IMR-90 (cell line): ENCODE results near the gene CACNA1D. TPM values are rescaled to one million over a fixed set of nuclear protein-coding genes. Genes with fewer than 3 reads are reported as not detected.

Source experiments
- ATAC-seq: fragments of 200-7000 bp; cut with Tn5 transposase; 2 replicates; pipeline ENCODE4 v1.9.1; 2020; ENCODE audit warnings: low read depth, mild to moderate bottlenecking, moderate library complexity
- BruUV-seq: library from RNA; stranded (reverse); fragments of 400-500 nt; replicated peaks from 2 replicates; lab custom pipeline; 2021; lab: Mats Ljungman, UMichigan
- CTCF ChIA-PET: fragments of 300-600 bp; formaldehyde crosslinking; extraction: SDS; loops from one replicate; lab custom pipeline; 2021; ENCODE audit warnings: antibody characterized with exemption; lab: Yijun Ruan, JAX
- POLR2A ChIA-PET: fragments of 300-600 bp; sonication (Branson Sonifier 250); formaldehyde crosslinking; loops from one replicate; lab custom pipeline; 2022; ENCODE audit warnings: antibody characterized with exemption; ENCODE audit not compliant: unreplicated experiment; lab: Charles Lee
- DNase-seq: peaks from one replicate; pipeline ENCODE4 v3.0.0; 2013
- H2AFZ ChIP-seq: replicated peaks from 2 replicates; pipeline ENCODE3; 2013; ENCODE audit warnings: low read length, mild to moderate bottlenecking; ENCODE audit not compliant: poor library complexity
- H2AK5ac ChIP-seq: 2 replicates; pipeline ENCODE4 v1.6.1; 2013; ENCODE audit warnings: low read depth, low read length, inconsistent platforms
- H2AK9ac ChIP-seq: replicated peaks from 2 replicates; pipeline ENCODE3; 2013; ENCODE audit warnings: mild to moderate bottlenecking, low read depth, low read length, moderate library complexity; ENCODE audit not compliant: poor library complexity
- H2BK120ac ChIP-seq: 2 replicates; pipeline ENCODE4 v1.6.1; 2013; ENCODE audit warnings: low read depth, low read length, inconsistent platforms
- H2BK15ac ChIP-seq: 3 replicates; pipeline ENCODE4 v1.6.1; 2013; ENCODE audit warnings: low read depth, low read length, inconsistent platforms
- H2BK20ac ChIP-seq: 2 replicates; pipeline ENCODE4 v1.6.1; 2013; ENCODE audit warnings: low read depth, mild to moderate bottlenecking, inconsistent platforms, low read length, moderate library complexity
- H2BK5ac ChIP-seq: 2 replicates; pipeline ENCODE4 v1.6.1; 2013; ENCODE audit warnings: mild to moderate bottlenecking, low read depth, low read length, inconsistent platforms; ENCODE audit not compliant: poor library complexity, severe bottlenecking
- H3K14ac ChIP-seq: replicated peaks from 2 replicates; pipeline ENCODE4 v1.6.1; 2013; ENCODE audit warnings: low read depth, low read length, inconsistent platforms
- H3K18ac ChIP-seq: 2 replicates; pipeline ENCODE4 v1.6.1; 2013; ENCODE audit warnings: low read depth, low read length, control low read depth
- H3K23ac ChIP-seq: 2 replicates; pipeline ENCODE4 v1.6.1; 2013; ENCODE audit warnings: low read depth, low read length, inconsistent platforms
- H3K27ac ChIP-seq: 2 replicates; pipeline ENCODE4 v1.5.1; 2013; ENCODE audit warnings: mild to moderate bottlenecking, control low read depth, low read length; ENCODE audit not compliant: insufficient read depth
- H3K27me3 ChIP-seq: 2 replicates; pipeline ENCODE4 v1.6.1; 2013; ENCODE audit warnings: low read length; ENCODE audit not compliant: control insufficient read depth, insufficient read depth
- H3K36me3 ChIP-seq: 2 replicates; pipeline ENCODE4 v1.6.1; 2013; ENCODE audit warnings: low read length, mixed read lengths; ENCODE audit not compliant: control insufficient read depth, insufficient read depth
- H3K4ac ChIP-seq: 2 replicates; pipeline ENCODE4 v1.6.1; 2013; ENCODE audit warnings: low read depth, low read length, inconsistent platforms
- H3K4me1 ChIP-seq: 2 replicates; pipeline ENCODE4 v1.6.1; 2013; ENCODE audit warnings: low read length, mixed read lengths; ENCODE audit not compliant: control insufficient read depth, insufficient read depth
- H3K4me2 ChIP-seq: 2 replicates; pipeline ENCODE4 v1.6.1; 2013; ENCODE audit warnings: low read depth, mild to moderate bottlenecking, control low read depth, low read length, moderate library complexity
- H3K4me3 ChIP-seq: 2 replicates; pipeline ENCODE4 v1.5.1; 2013; ENCODE audit warnings: low read depth, mild to moderate bottlenecking, control low read depth, low read length, moderate library complexity; ENCODE audit not compliant: insufficient read depth
- H3K56ac ChIP-seq: 2 replicates; pipeline ENCODE4 v1.6.1; 2013; ENCODE audit warnings: low read length, inconsistent platforms; ENCODE audit not compliant: insufficient read depth; ENCODE audit errors: extremely low read depth
- H3K79me1 ChIP-seq, 2 experiments: 2 replicates each; pipeline ENCODE4 v1.6.1; 2013; ENCODE audit warnings: low read length in 2 of 2, inconsistent platforms in 1 of 2, low read depth in 1 of 2
- H3K9ac ChIP-seq: 2 replicates; pipeline ENCODE4 v1.6.1; 2013; ENCODE audit warnings: low read depth, low read length, control low read depth
- H3K9me1 ChIP-seq: 2 replicates; pipeline ENCODE4 v1.6.1; 2013; ENCODE audit warnings: low read length, inconsistent platforms; ENCODE audit not compliant: insufficient read depth
- H3K9me3 ChIP-seq: 2 replicates; pipeline ENCODE4 v1.6.1; 2013; ENCODE audit warnings: low read length; ENCODE audit not compliant: control insufficient read depth, insufficient read depth
- H4K20me1 ChIP-seq: 2 replicates; pipeline ENCODE4 v1.6.1; 2013; ENCODE audit warnings: low read length, inconsistent platforms; ENCODE audit not compliant: insufficient read depth
- H4K5ac ChIP-seq: 2 replicates; pipeline ENCODE4 v1.6.1; 2013; ENCODE audit warnings: mild to moderate bottlenecking, low read depth, low read length, control low read depth
- H4K8ac ChIP-seq, 2 experiments: 2 replicates each; pipeline ENCODE4 v1.6.1; 2013; ENCODE audit warnings: low read depth in 2 of 2, low read length in 2 of 2, control low read depth in 1 of 2, inconsistent platforms in 1 of 2
- H4K91ac ChIP-seq: 2 replicates; pipeline ENCODE4 v1.6.1; 2013; ENCODE audit warnings: low read depth, low read length, inconsistent platforms; ENCODE audit not compliant: insufficient read depth
- BHLHE40 ChIP-seq: fragments of 150-350 bp; IDR thresholded peaks from 2 replicates; pipeline ENCODE4 v1.6.1; 2016; ENCODE audit warnings: mild to moderate bottlenecking, low read depth, low read length
- CEBPB ChIP-seq: IDR thresholded peaks from 2 replicates; pipeline ENCODE4 v1.6.1; 2012; ENCODE audit warnings: low read depth, low read length, improper control_type of control experiment
- CHD1 ChIP-seq: IDR thresholded peaks from 2 replicates; pipeline ENCODE4 v1.6.1; 2012; ENCODE audit warnings: low read depth, low read length, improper control_type of control experiment
- CTCF ChIP-seq: conservative IDR thresholded peaks from 2 replicates; pipeline ENCODE4 v1.5.1; 2012; ENCODE audit warnings: mild to moderate bottlenecking, low read depth, low read length, improper control_type of control experiment
- ELK1 ChIP-seq: fragments of 150-350 bp; IDR thresholded peaks from 2 replicates; pipeline ENCODE4 v1.6.1; 2016; ENCODE audit warnings: low read depth, mild to moderate bottlenecking, low read length, moderate library complexity, borderline replicate concordance
- FOS ChIP-seq: fragments of 150-350 bp; IDR thresholded peaks from 2 replicates; pipeline ENCODE4 v1.6.1; 2016; ENCODE audit warnings: low read depth, low read length
- MAFK ChIP-seq: IDR thresholded peaks from 2 replicates; pipeline ENCODE4 v1.6.1; 2012; ENCODE audit warnings: low read depth, low read length, improper control_type of control experiment
- MAZ ChIP-seq: IDR thresholded peaks from 2 replicates; pipeline ENCODE4 v1.6.1; 2012; ENCODE audit warnings: low read depth, mild to moderate bottlenecking, low read length, improper control_type of control experiment, moderate library complexity, borderline replicate concordance
- MXI1 ChIP-seq: IDR thresholded peaks from 2 replicates; pipeline ENCODE4 v1.6.1; 2012; ENCODE audit warnings: low read depth, mild to moderate bottlenecking, low read length, moderate library complexity, borderline replicate concordance
- NFE2L2 ChIP-seq: fragments of 150-350 bp; IDR thresholded peaks from 2 replicates; pipeline ENCODE4 v1.6.1; 2016; ENCODE audit warnings: low read depth, mild to moderate bottlenecking, low read length
- POLR2A ChIP-seq: IDR thresholded peaks from 2 replicates; pipeline ENCODE4 v1.6.1; 2012; ENCODE audit warnings: mild to moderate bottlenecking, low read depth, low read length
- RAD21 ChIP-seq: IDR thresholded peaks from 2 replicates; pipeline ENCODE4 v1.6.1; 2012; ENCODE audit warnings: low read length, improper control_type of control experiment
- RCOR1 ChIP-seq: IDR thresholded peaks from 2 replicates; pipeline ENCODE4 v1.6.1; 2012; ENCODE audit warnings: mild to moderate bottlenecking, low read length, improper control_type of control experiment; ENCODE audit not compliant: insufficient replicate concordance
- RFX5 ChIP-seq: IDR thresholded peaks from 2 replicates; pipeline ENCODE4 v1.8.0; 2012; ENCODE audit warnings: low read depth, mild to moderate bottlenecking, low read length, moderate library complexity
- SMC3 ChIP-seq: fragments of 150-350 bp; IDR thresholded peaks from 2 replicates; pipeline ENCODE4 v1.6.1; 2016; ENCODE audit warnings: low read depth, mild to moderate bottlenecking, antibody characterized with exemption, low read length, moderate library complexity
- USF2 ChIP-seq: fragments of 150-350 bp; IDR thresholded peaks from 2 replicates; pipeline ENCODE4 v1.6.1; 2017; ENCODE audit warnings: mild to moderate bottlenecking, antibody characterized with exemption, low read length, low read depth
- WGBS, 2 experiments: methylation state at CpG; one replicate each; pipeline versions ENCODE4 v1.1.5 to v1.1.7; 2013; ENCODE audit warnings: missing lambda C conversion rate in 2 of 2; ENCODE audit not compliant: insufficient read length in 1 of 2; ENCODE audit errors: extremely low coverage in 2 of 2; 5-methylcytosine and 5-hydroxymethylcytosine counted together
- dilution Hi-C: fragments of 300-500 bp; cut with HindIII; formaldehyde crosslinking; loops from one replicate; pipeline ENCODE4 v1.14.3; 2018; ENCODE audit warnings: low sequenced_read_pairs; ENCODE audit not compliant: unreplicated experiment
- in situ Hi-C: fragments of 300-500 bp; cut with MboI; formaldehyde crosslinking; loops from 3 replicates; pipeline ENCODE4 v1.14.3; 2019; ENCODE audit warnings: low sequenced_read_pairs, inconsistent platforms, mixed read lengths
- intact Hi-C: fragments of 100-400 bp; cut with micrococcal nuclease; formaldehyde crosslinking; loops from 2 replicates; pipeline ENCODE4 v1.10.0; 2022
- polyA plus RNA-seq, 3 experiments: library from polyadenylated mRNA; depleted of rRNA; stranded (reverse); fragments of >200 nt; gene quantifications; 2 replicates each; pipeline ENCODE4 v1.2.3, GENCODE V29; 2012; ENCODE audit warnings: low replicate concordance in 1 of 3
- total RNA-seq: library from RNA; depleted of rRNA; stranded (reverse); fragments of >200 nt; gene quantifications from 2 replicates; pipeline ENCODE4 v1.2.3, GENCODE V29; 2012

Gene CACNA1D
- total and polyA plus RNA-seq, 2 of the 4 experiments (the other 2 are of a cell fraction) = 0.07 TPM; not detected in 1

- Histone ChIP-seq H2BK5ac (no peak overlapping the region), H3K36me3 (no peaks in the 10 kb centered on the region), H3K56ac (no peak overlapping the region), H3K23ac (no peak overlapping the region), H2BK15ac (no peak overlapping the region), H3K4me3 (no peak overlapping the region), H4K5ac (no peak overlapping the region), H4K20me1 (no peaks in the 10 kb centered on the region), H3K9me3 (no peaks in the 10 kb centered on the region), H3K79me1 (no peaks in the 10 kb centered on the region), H3K4ac (no peak overlapping the region), H2AK9ac (no peak overlapping the region), H2AK5ac (no peak overlapping the region), H3K4me1 (no peaks in the 10 kb centered on the region), H3K27ac (no peak overlapping the region), H3K27me3 (no peaks in the 10 kb centered on the region), H3K9me1 (no peaks in the 10 kb centered on the region), H2BK120ac (no peak overlapping the region), H3K4me2 (no peak overlapping the region), H2AFZ (no peak overlapping the region), H3K9ac (no peak overlapping the region), H4K8ac (no peak overlapping the region), H3K18ac (no peak overlapping the region), H3K14ac (no peak overlapping the region), H4K91ac (no peak overlapping the region), H2BK20ac (no peak overlapping the region)
- dilution Hi-C loops (no loop called here), intact Hi-C loops (no loop called here), in situ Hi-C loops (no loop called here)
- no TSS peak for BruUV-seq
- no peak for ATAC-seq
- no peak for DNase-seq
- TF ChIP-seq MXI1 (no peak), CHD1 (no peak), POLR2A (no peak), ELK1 (no peak), RCOR1 (no peak), SMC3 (no peak), CTCF (no peak), USF2 (no peak), NFE2L2 (no peak), RAD21 (no peak), BHLHE40 (no peak), FOS (no peak), MAFK (no peak), RFX5 (no peak), MAZ (no peak), CEBPB (no peak)
- 17% methylated on average over 2 of the region's 9 CpGs; no CpG with 5 or more reads in 1 of the 2 experiments for WGBS, 2 experiments
- ChIA-PET CTCF (no interaction called here), POLR2A (no interaction called here)
Observed at GRCh38 chr3:53534216-53534615, 39.8 kb downstream of the CACNA1D start.
